ENCODE data around the gene PSMB11. TPM values are rescaled to one million over a fixed set of nuclear protein-coding genes. Genes with fewer than 3 reads are reported as not detected.
A peak's percentile ranks its signal among the peaks of the same experiment; 100 is the strongest.

The PSMB11 gene
- total RNA-seq, 1 donor from 2014 or later = not detected

DNA sequence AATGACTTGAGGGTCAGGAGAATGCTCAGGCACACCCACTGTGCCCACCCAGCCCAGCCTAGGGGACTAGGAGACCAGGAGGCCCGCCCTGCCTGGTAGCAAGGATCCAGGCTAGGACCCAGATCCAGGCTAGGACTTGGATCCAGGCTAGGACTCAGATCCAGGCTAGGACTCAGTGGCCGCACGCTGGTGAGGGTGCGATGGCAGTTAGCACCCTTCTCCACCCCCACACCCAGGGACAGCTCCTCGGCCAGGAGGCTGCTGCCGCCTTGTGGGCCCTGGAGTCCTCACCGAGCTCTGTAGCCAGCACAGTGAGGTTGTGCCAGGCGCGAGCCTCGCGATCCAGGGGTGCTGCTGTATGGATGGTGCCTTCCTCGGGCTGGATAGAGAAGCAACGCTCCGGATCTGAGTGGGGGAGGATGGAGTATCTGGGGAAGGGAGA lies 10.2 kb downstream of the PSMB11 start:
- peaks cover 15% of the 10 kb centered on the region for H4K20me1 ChIP-seq (ENCODE audit: low read depth)
- no peak for DNase-seq (ENCODE audit: low spot score)

DNA sequence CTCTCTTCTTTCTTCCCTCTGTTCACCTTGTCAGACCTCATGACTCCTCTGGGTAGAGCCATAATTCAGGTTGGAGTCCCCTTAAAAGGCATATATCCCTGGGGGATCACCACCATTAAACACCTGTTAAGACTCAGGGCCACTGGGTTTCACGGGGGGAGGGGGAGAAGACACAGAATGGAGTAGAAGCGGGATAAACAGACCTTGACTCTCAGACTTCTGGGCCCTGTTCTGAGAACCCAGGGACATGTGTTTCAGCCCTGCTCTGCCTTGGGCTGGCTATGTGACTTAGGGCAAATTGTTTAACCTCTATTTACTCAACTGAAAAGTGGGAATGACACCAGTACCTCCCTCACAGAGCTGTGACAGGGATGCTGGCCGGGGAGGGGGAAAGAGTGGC lies 10.7 kb downstream of the PSMB11 start:
- Mint-ChIP-seq H3K9me3 (no peaks in the 10 kb centered on the region), H3K4me3 (no peak overlapping the region), H3K27me3 (ENCODE audit: insufficient read depth, low read depth) (peaks cover 5% of the 10 kb centered on the region), H3K36me3 (peaks cover 22% of the 10 kb centered on the region), H3K27ac (peak overlapping the region; percentile 50), H3K4me1 (peaks cover 10% of the 10 kb centered on the region)
- Histone ChIP-seq H3F3A (ENCODE audit: low read depth) (peaks cover under 1% of the 10 kb centered on the region), H3K9me3 (ENCODE audit: low read depth) (no peaks in the 10 kb centered on the region), H4K20me1 (ENCODE audit: low read depth) (peaks cover 15% of the 10 kb centered on the region), H3K4me2 (no peak overlapping the region), H2AFZ (replicated peaks) (no peak overlapping the region), H3K4me1 (peaks cover 5% of the 10 kb centered on the region), H3K27me3 (no peaks in the 10 kb centered on the region), H3K27ac (no peak overlapping the region), H3K79me2 (ENCODE audit: low read depth) (peaks cover 7% of the 10 kb centered on the region), H3K4me3 (no peak overlapping the region), H3K9ac (no peak overlapping the region), H3K36me3 (no peaks in the 10 kb centered on the region)
- TF ChIP-seq, protein P1, sequence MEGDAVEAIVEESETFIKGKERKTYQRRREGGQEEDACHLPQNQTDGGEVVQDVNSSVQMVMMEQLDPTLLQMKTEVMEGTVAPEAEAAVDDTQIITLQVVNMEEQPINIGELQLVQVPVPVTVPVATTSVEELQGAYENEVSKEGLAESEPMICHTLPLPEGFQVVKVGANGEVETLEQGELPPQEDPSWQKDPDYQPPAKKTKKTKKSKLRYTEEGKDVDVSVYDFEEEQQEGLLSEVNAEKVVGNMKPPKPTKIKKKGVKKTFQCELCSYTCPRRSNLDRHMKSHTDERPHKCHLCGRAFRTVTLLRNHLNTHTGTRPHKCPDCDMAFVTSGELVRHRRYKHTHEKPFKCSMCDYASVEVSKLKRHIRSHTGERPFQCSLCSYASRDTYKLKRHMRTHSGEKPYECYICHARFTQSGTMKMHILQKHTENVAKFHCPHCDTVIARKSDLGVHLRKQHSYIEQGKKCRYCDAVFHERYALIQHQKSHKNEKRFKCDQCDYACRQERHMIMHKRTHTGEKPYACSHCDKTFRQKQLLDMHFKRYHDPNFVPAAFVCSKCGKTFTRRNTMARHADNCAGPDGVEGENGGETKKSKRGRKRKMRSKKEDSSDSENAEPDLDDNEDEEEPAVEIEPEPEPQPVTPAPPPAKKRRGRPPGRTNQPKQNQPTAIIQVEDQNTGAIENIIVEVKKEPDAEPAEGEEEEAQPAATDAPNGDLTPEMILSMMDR (IDR thresholded peaks at IDR 0.05) = no peak
- TF ChIP-seq EZH2 (IDR thresholded peaks at IDR 0.05) = no peak
- TF ChIP-seq EZH2phosphoT487 (IDR thresholded peaks at IDR 0.05) = no peak
- no peak for DNase-seq (ENCODE audit: low spot score)

More for the DNA sequence above, 10.2 kb downstream of the PSMB11 start:
- H3K4me1 ChIP-seq = peaks cover 5% of the 10 kb centered on the region
- Mint-ChIP-seq H3K27me3 (ENCODE audit: insufficient read depth, low read depth) (peaks cover 8% of the 10 kb centered on the region), H3K9me3 (no peaks in the 10 kb centered on the region), H3K4me3 (no peak overlapping the region), H3K4me1 (peaks cover 10% of the 10 kb centered on the region), H3K36me3 (peaks cover 26% of the 10 kb centered on the region), H3K27ac (peak overlapping the region; percentile 50)
- H3K4me2 ChIP-seq = no peak overlapping the region
- TF ChIP-seq EZH2phosphoT487 (IDR thresholded peaks at IDR 0.05) (no peak), EZH2 (IDR thresholded peaks at IDR 0.05) (no peak)
- TF ChIP-seq, protein P1 (IDR thresholded peaks at IDR 0.05) = peak; percentile 15
- H3K9ac ChIP-seq = no peak overlapping the region
- peaks cover 7% of the 10 kb centered on the region for H3K79me2 ChIP-seq (ENCODE audit: low read depth)
- no peaks in the 10 kb centered on the region for H3F3A ChIP-seq (ENCODE audit: low read depth)
- H3K27ac ChIP-seq = no peak overlapping the region
- no peaks in the 10 kb centered on the region for H3K27me3 ChIP-seq
- no peak overlapping the region for H2AFZ ChIP-seq (replicated peaks)
- no peaks in the 10 kb centered on the region for H3K9me3 ChIP-seq (ENCODE audit: low read depth)
- H3K36me3 ChIP-seq = no peaks in the 10 kb centered on the region
- no peak overlapping the region for H3K4me3 ChIP-seq

DNA sequence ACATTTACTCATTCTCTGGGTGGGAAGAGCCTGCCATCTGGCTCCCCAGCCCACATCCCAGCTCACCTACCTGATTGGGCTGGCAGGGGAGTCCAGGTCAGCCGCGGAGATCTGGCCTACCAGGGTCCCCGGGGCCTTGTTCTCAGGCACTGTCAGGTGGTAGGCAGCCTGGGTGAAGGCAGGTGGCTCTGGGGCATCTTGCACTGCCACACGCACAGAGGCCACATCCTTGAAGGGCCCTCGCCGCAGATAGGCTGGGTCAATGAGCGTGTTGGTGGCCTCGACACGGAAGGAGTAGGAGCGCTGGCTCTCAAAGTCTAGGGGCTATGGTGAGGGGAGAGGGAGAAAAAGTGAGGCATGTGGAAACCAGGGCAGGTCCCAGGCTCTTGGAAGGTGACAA lies 11.4 kb downstream of the PSMB11 start:
- Histone ChIP-seq H4K20me1 (ENCODE audit: low read depth) (peaks cover 19% of the 10 kb centered on the region), H3K4me1 (peaks cover 5% of the 10 kb centered on the region), H3K27ac (no peak overlapping the region), H3K36me3 (no peaks in the 10 kb centered on the region), H3K9ac (no peak overlapping the region), H3K4me3 (no peak overlapping the region), H3K79me2 (ENCODE audit: low read depth) (peaks cover 7% of the 10 kb centered on the region), H3K4me2 (no peak overlapping the region), H3K27me3 (no peaks in the 10 kb centered on the region), H3K9me3 (ENCODE audit: low read depth) (no peaks in the 10 kb centered on the region), H3F3A (ENCODE audit: low read depth) (peaks cover 8% of the 10 kb centered on the region), H2AFZ (replicated peaks) (no peak overlapping the region)
- Mint-ChIP-seq H3K27ac (no peak overlapping the region), H3K9me3 (no peaks in the 10 kb centered on the region), H3K4me1 (peaks cover 15% of the 10 kb centered on the region), H3K4me3 (no peak overlapping the region), H3K36me3 (peaks cover 20% of the 10 kb centered on the region), H3K27me3 (ENCODE audit: insufficient read depth, low read depth) (peaks cover 8% of the 10 kb centered on the region)
- TF ChIP-seq, protein P1 (IDR thresholded peaks at IDR 0.05) = no peak
- no peak for TF ChIP-seq EZH2phosphoT487 (IDR thresholded peaks at IDR 0.05)
- TF ChIP-seq EZH2 (IDR thresholded peaks at IDR 0.05) = no peak
- no peak for DNase-seq (ENCODE audit: low spot score)

Data from neural progenitor cell (in vitro differentiated cells).